Common myeloid progenitor, CD34-positive (primary cell): Measurements from ENCODE around the gene PPP6R3.

Experiments
- CTCF ChIA-PET: fragments of 350-600 bp; sonication (Branson Sonifier 250); formaldehyde crosslinking; loops from one replicate; lab custom pipeline; 2021; ENCODE audit warnings: antibody characterized with exemption; lab: Charles Lee
- POLR2A ChIA-PET: fragments of 350-600 bp; sonication (Branson Sonifier 250); formaldehyde crosslinking; loops from one replicate; lab custom pipeline; 2021; ENCODE audit warnings: antibody characterized with exemption; lab: Charles Lee
- DNase-seq, 3 donors: peaks; one replicate each; pipeline versions ENCODE4 v3.0.0 to v3.0.0-alpha.2; 2013
- H3K27ac ChIP-seq, 2 experiments: 1 replicate in 1 of 2; 2 replicates in 1 of 2; pipeline ENCODE4 v1.7.0; 2013; ENCODE audit warnings: inconsistent platforms in 2 of 2, low read length in 2 of 2, mild to moderate bottlenecking in 2 of 2, low read depth in 1 of 2, moderate library complexity in 1 of 2; ENCODE audit not compliant: severe bottlenecking in 2 of 2, insufficient read depth in 1 of 2, poor library complexity in 1 of 2
- H3K27me3 ChIP-seq, 5 experiments: replicated peaks in 2 of 5; 1 replicate in 3 of 5; 2 replicates in 2 of 5; pipeline versions ENCODE4 v1.6.1 to v1.7.0; 2013; ENCODE audit warnings: low read length in 4 of 5, mild to moderate bottlenecking in 2 of 5, moderate library complexity in 2 of 5, inconsistent platforms in 1 of 5; ENCODE audit not compliant: insufficient read depth in 5 of 5, control insufficient read depth in 4 of 5
- H3K36me3 ChIP-seq, 4 experiments: 1 replicate in 2 of 4; 2 replicates in 2 of 4; pipeline versions ENCODE4 v1.6.1 to v1.7.0; 2013; ENCODE audit warnings: low read length in 3 of 4, control low read depth in 1 of 4, mild to moderate bottlenecking in 1 of 4; ENCODE audit not compliant: control insufficient read depth in 4 of 4, insufficient read depth in 4 of 4
- H3K4me1 ChIP-seq, 4 experiments: 1 replicate in 3 of 4; 2 replicates in 1 of 4; pipeline versions ENCODE4 v1.6.1 to v1.7.1; 2013; ENCODE audit warnings: low read length in 3 of 4, mild to moderate bottlenecking in 3 of 4, control low read depth in 1 of 4, inconsistent platforms in 1 of 4, moderate library complexity in 1 of 4; ENCODE audit not compliant: control insufficient read depth in 4 of 4, insufficient read depth in 4 of 4; ENCODE audit errors: control extremely low read depth in 1 of 4
- H3K4me3 ChIP-seq, 7 experiments: 1 replicate in 4 of 7; 2 replicates in 3 of 7; pipeline versions ENCODE4 v1.5.1 to v1.7.0; 2013; ENCODE audit warnings: mild to moderate bottlenecking in 7 of 7, low read length in 6 of 7, moderate library complexity in 6 of 7, inconsistent platforms in 2 of 7, low read depth in 2 of 7, control low read depth in 1 of 7; ENCODE audit not compliant: insufficient read depth in 4 of 7, control insufficient read depth in 1 of 7; ENCODE audit errors: extremely low read depth in 1 of 7
- H3K9me3 ChIP-seq, 5 experiments: 1 replicate in 4 of 5; 2 replicates in 1 of 5; pipeline versions ENCODE4 v1.6.1 to v1.7.1; 2013; ENCODE audit warnings: low read length in 4 of 5, mild to moderate bottlenecking in 2 of 5, inconsistent platforms in 1 of 5, low read depth in 1 of 5, moderate library complexity in 1 of 5; ENCODE audit not compliant: control insufficient read depth in 4 of 5, insufficient read depth in 2 of 5; ENCODE audit errors: control extremely low read depth in 1 of 5
- WGBS: methylation state at CpG from one replicate; pipeline ENCODE4 v1.1.5; 2013; ENCODE audit not compliant: insufficient coverage; 5-methylcytosine and 5-hydroxymethylcytosine counted together

Gene PPP6R3

DNA sequence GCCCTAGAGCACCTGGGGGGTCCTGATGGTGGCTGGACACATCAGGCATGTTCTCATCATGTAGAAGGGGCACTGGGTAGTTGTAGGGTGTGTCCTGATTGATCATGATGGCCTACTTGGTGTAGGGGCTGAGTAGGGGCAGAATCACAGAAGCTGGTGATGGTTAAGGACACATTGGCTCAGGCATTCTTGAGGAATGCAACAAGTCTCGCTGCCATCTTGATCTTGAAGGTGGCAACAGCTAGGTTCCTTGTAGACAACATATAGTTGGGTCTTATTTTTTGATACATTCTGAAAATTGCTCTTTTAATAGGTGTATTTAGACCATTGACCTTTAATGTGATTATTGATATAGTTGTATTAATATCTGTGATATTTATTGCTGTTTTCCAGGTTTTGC is 28.1 kb downstream of the PPP6R3 start:
- WGBS, result 100% methylated on average over 1 of the region's 1 CpG
- CTCF ChIA-PET, result interaction anchor here (0.7 to 1.4 kb wide), 4 partner anchors 10 to 32 kb away, joined by 3 to 4 read pairs (median 4); no protein-coding TSS in a partner anchor
- DNase-seq, result no peak
- POLR2A ChIA-PET, result no interaction called here
- peaks cover 0 to 7% (median 0%) of the 10 kb centered on the region in 4 experiments for H3K36me3 ChIP-seq
- no peaks in the 10 kb centered on the region for H3K9me3 ChIP-seq
- H3K27ac ChIP-seq, result no peak overlapping the region
- H3K4me3 ChIP-seq, result no peak overlapping the region
- H3K27me3 ChIP-seq, result no peaks in the 10 kb centered on the region
- H3K4me1 ChIP-seq, result peaks cover 0 to 10% (median 3%) of the 10 kb centered on the region in 4 experiments

DNA sequence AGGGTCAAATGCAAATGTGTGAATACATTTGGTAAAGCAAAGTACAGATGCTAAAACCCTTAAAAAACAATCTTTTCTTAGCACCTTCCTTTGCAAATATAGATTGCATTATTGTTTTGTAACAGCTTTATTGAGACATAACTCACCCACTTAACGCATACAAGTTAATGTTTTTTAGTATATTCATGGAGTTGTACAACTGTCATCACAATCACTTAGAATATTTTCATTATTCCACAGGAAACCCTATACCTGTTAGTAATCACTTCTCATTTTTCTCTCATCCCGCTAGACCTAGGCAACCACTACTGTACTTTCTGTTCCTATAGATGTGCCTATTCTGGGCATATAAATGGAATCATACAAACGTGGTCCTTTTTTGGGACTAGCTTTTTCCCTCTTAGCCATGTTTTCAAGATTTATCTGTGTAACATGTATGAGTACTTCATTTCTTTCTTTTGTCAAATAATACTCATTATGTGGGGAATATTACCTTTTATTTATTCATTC is 34.7 kb downstream of the PPP6R3 start:
- Histone ChIP-seq H3K27me3 (no peaks in the 10 kb centered on the region), H3K4me3 (no peak overlapping the region), H3K4me1 (peaks cover 8 to 35% (median 21%) of the 10 kb centered on the region in 4 experiments), H3K36me3 (no peaks in the 10 kb centered on the region), H3K27ac (peak overlapping the region in 1 of 2 experiments; percentile 36), H3K9me3 (no peaks in the 10 kb centered on the region)
- DNase-seq, result no peak
- no CpG with 5 or more reads among the region's 3 CpGs for WGBS
- ChIA-PET POLR2A (no interaction called here), CTCF (interaction anchor here (0.9 to 1.6 kb wide), 6 partner anchors 10 to 30 kb away, joined by 3 to 6 read pairs (median 4); no protein-coding TSS in a partner anchor)

DNA sequence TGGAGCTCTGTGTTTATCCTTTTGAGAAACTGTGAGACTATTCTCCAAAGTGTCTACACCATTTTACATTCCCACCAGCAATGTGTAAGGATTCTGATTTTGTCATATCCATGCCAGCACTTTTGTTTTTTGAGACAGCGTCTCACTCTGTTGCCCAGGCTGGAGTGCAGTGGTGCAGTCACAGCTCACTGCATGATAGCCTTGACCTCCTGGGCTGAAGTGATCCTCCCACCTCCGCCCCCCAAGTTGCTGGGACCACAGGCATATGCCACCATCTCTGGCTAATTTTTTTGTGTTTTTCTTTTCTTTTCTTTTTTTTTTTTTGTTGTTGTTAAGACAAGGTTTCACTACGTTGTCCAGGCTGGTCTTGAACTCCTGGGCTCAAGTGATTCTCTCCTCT is 35.3 kb downstream of the PPP6R3 start:
- 100% methylated on average over 1 of the region's 3 CpGs for WGBS
- Histone ChIP-seq H3K4me1 (peaks cover 10 to 37% (median 23%) of the 10 kb centered on the region in 4 experiments), H3K4me3 (no peak overlapping the region), H3K27ac (no peak overlapping the region), H3K9me3 (no peaks in the 10 kb centered on the region), H3K27me3 (no peaks in the 10 kb centered on the region), H3K36me3 (peaks cover 0 to 3% (median 0%) of the 10 kb centered on the region in 4 experiments)
- ChIA-PET POLR2A (no interaction called here), CTCF (interaction anchor here (1.3 to 1.5 kb wide), 2 partner anchors 9 to 29 kb away, joined by 4 to 6 read pairs; no protein-coding TSS in a partner anchor)
- DNase-seq, result no peak

DNA sequence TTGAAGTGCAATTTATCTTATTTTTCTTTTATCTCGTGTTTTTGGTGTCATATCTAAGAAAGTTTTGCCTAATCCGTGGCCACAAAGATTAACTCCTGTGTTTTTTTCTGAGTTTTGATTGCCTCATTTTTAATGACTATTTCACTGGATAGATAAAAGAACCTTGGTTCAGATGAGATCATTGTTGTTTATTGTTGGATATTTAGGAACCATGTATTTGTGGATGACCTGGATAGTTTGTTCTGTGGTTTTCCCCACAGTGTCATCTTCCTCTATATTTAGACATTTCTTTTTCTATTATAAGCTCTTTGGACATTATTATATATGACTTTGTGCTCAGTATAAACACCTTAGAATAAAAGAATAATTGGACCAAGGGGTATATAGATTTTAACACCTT is 37.2 kb downstream of the PPP6R3 start:
- H3K27me3 ChIP-seq, result no peaks in the 10 kb centered on the region
- no CpG with 5 or more reads among the region's 2 CpGs for WGBS
- H3K4me1 ChIP-seq, result peaks cover 16 to 50% (median 30%) of the 10 kb centered on the region in 4 experiments
- H3K36me3 ChIP-seq, result peaks cover 0 to 3% (median 0%) of the 10 kb centered on the region in 4 experiments
- no peak for DNase-seq
- ChIA-PET CTCF (interaction anchor here (1.2 to 1.5 kb wide), 4 partner anchors 10 to 32 kb away, joined by 3 to 4 read pairs (median 4); no protein-coding TSS in a partner anchor), POLR2A (no interaction called here)
- peak overlapping the region in 1 of 2 experiments; percentile 22 for H3K27ac ChIP-seq
- H3K4me3 ChIP-seq, result no peak overlapping the region
- H3K9me3 ChIP-seq, result no peaks in the 10 kb centered on the region

DNA sequence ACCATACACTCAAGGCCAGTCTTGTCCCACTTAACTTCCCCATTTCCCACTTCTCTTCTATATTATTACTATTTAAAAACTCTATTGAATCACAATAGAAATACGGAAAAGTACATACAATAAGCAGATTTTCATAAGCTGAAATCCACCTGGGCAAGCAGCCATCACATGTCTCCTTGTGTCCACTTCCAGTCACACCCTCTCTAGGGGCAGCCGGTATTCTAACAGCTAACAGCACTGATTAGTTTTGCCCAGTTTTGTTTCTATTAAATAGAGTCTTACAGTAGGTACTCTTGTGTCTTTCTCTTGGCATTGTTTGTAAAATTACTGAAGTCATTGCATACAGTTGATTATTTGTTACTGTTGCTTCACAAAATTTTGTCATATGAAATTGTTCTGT is 37.8 kb downstream of the PPP6R3 start:
- Histone ChIP-seq H3K9me3 (no peaks in the 10 kb centered on the region), H3K4me3 (no peak overlapping the region), H3K27ac (no peak overlapping the region), H3K27me3 (no peaks in the 10 kb centered on the region), H3K4me1 (peaks cover 21 to 55% (median 33%) of the 10 kb centered on the region in 4 experiments), H3K36me3 (peaks cover 0 to 3% (median 0%) of the 10 kb centered on the region in 4 experiments)
- WGBS, result 67% methylated on average over 1 of the region's 2 CpGs
- ChIA-PET CTCF (interaction anchor here (1.2 to 1.6 kb wide), 5 partner anchors 10 to 38 kb away, joined by 3 to 4 read pairs (median 3); no protein-coding TSS in a partner anchor), POLR2A (no interaction called here)
- DNase-seq, result no peak

DNA sequence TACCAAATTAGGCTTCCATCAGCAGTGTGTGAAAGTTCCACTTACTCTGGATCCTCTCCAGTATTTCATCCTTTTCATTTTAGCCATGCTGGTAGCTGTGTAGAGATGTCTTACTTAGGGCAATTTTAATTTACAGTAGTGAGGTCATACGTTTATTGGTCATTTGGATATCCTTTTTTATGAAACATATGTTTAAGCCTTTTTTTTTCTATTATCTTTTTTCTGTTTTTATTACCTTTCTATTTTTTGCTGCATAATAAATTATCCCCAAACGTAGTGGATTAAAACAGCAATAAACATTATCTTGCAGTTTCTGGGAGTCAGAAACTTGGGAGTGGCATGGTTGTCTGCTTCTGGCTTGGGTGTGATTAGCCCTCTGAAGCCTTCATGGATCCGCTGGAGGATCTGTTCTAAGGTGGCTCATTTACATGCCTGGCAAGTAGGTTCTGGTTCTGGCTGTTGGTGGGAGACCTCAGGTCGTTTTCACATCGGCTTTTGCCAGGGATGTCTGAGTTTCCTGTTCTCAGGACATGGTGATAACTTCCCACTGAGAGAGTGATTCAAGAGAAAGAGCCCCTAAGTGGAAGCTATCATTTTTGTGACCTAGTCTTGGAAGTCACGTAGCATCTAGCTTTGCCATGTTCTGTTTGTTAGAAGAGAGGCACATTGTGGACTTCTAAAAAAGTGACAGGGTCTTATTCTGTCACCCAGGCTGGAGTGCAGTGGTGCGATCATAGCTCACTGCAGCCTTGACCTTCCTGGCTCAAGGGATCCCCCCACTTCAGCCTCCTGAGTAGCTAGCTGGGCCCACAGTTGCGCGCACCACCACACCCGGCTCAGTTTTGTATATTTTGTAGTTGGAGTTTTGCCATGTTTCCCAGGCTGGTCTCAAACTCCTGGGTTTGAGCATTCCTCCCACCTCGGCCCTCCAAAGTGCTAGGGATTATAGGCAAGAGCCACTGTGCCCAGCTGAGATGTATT is 38.6 kb downstream of the PPP6R3 start:
- DNase-seq, result no peak
- WGBS, result 78% methylated on average over 8 of the region's 11 CpGs
- CTCF ChIA-PET, result interaction anchor here (1.2 to 1.6 kb wide), 4 partner anchors 11 to 39 kb away, joined by 3 to 4 read pairs (median 3); no protein-coding TSS in a partner anchor

More for the DNA sequence above, 38.6 kb downstream of the PPP6R3 start:
- H3K9me3 ChIP-seq, result no peaks in the 10 kb centered on the region
- H3K4me3 ChIP-seq, result no peak overlapping the region
- H3K4me1 ChIP-seq, result peaks cover 21 to 64% (median 40%) of the 10 kb centered on the region in 4 experiments
- H3K27me3 ChIP-seq, result no peaks in the 10 kb centered on the region
- POLR2A ChIA-PET, result no interaction called here
- peak overlapping the region in 1 of 2 experiments; percentile 5 for H3K27ac ChIP-seq
- H3K36me3 ChIP-seq, result peaks cover 0 to 3% (median 0%) of the 10 kb centered on the region in 4 experiments
